GM21825 (cell line): Measurements from ENCODE around the gene DCAF5.
"Not testable (repeated sequence)": the region's sequence is repeated elsewhere in the genome, so short reads cannot be mapped to it uniquely, and the experiment has no call there.

ENCODE experiments used
- ATAC-seq: cut with Tn5 transposase; IDR thresholded peaks from one replicate; pipeline ENCODE4 v1.9.1; 2021; ENCODE audit warnings: mild to moderate bottlenecking, moderate library complexity; ENCODE audit not compliant: unreplicated experiment

DCAF5 gene

GRCh38 chr14:69152902-69153151, at the start of gene DCAF5:
Gene DCAF5, minus strand, starts transcription at chr14:69153119. Its CDS starts 141 bp downstream, at chr14:69152978.
- no peak for ATAC-seq

GRCh38 chr14:69199786-69200185, 46.9 kb upstream of the DCAF5 start:
- ATAC-seq: no peak

GRCh38 chr14:69193721-69194120, 40.8 kb upstream of the DCAF5 start:
- ATAC-seq: no peak

- peak; percentile 89 for ATAC-seq
Observed at GRCh38 chr14:69191340-69192111, 38.6 kb upstream of the DCAF5 start, which contains the start of gene EXD2. Gene EXD2, plus strand, starts transcription at chr14:69191498. Its CDS starts 17,973 bp downstream, at chr14:69209471.

GRCh38 chr14:69190191-69190590, 37.3 kb upstream of the DCAF5 start:
- no peak for ATAC-seq

- ATAC-seq: no peak
Observed at GRCh38 chr14:69183735-69184134, 30.8 kb upstream of the DCAF5 start.

GRCh38 chr14:69182580-69182979, 29.7 kb upstream of the DCAF5 start:
- not testable (repeated sequence) for ATAC-seq

GRCh38 chr14:69181491-69181890, 28.6 kb upstream of the DCAF5 start:
- ATAC-seq: no peak

GRCh38 chr14:69175130-69175529, 22.2 kb upstream of the DCAF5 start:
- no peak for ATAC-seq

GRCh38 chr14:69171569-69171968, 18.6 kb upstream of the DCAF5 start:
- ATAC-seq: no peak

- ATAC-seq: no peak
Observed at GRCh38 chr14:69170839-69171238, 17.9 kb upstream of the DCAF5 start.

- not testable (repeated sequence) for ATAC-seq
Observed at GRCh38 chr14:69165787-69166186, 12.9 kb upstream of the DCAF5 start.

- no peak for ATAC-seq
Observed at GRCh38 chr14:69161590-69161989, 8.7 kb upstream of the DCAF5 start.

- ATAC-seq: no peak
Observed at GRCh38 chr14:69156224-69156623, 3.3 kb upstream of the DCAF5 start.

- no peak for ATAC-seq
Observed at GRCh38 chr14:69154779-69155178, 1.9 kb upstream of the DCAF5 start.

GRCh38 chr14:69153873-69154270, 953 bp upstream of the DCAF5 start:
- ATAC-seq: no peak

- peak; percentile 84 for ATAC-seq
Observed at GRCh38 chr14:69153152-69153872, 393 bp upstream of the DCAF5 start.

GRCh38 chr14:69152181-69152901, 578 bp downstream of the DCAF5 start:
- peak; percentile 9 for ATAC-seq

GRCh38 chr14:69151458-69152180, 1.3 kb downstream of the DCAF5 start:
- ATAC-seq: peak; percentile 51

GRCh38 chr14:69149461-69150244, 3.3 kb downstream of the DCAF5 start:
- no peak for ATAC-seq
